Chondrocyte (in vitro differentiated cells): ENCODE data around the gene CXCL9. TPM values are rescaled to one million over a fixed set of nuclear protein-coding genes. Genes with fewer than 3 reads are reported as not detected.

ENCODE experiments used
- DNase-seq: peaks from one replicate; pipeline ENCODE4 v3.0.0; 2021; ENCODE audit warnings: mixed read lengths, low spot score
- H3K27ac Mint-ChIP-seq: one replicate; pipeline ENCODE4 v1.8.0; 2021; ENCODE audit warnings: mild to moderate bottlenecking, moderate library complexity, mixed read lengths; ENCODE audit not compliant: unreplicated experiment
- H3K27me3 Mint-ChIP-seq: 2 replicates; pipeline ENCODE4 v1.8.0; 2021; ENCODE audit warnings: low read depth, mixed read lengths
- H3K36me3 Mint-ChIP-seq: 2 replicates; pipeline ENCODE4 v1.8.0; 2021; ENCODE audit warnings: low read depth, mixed read lengths
- H3K4me1 Mint-ChIP-seq: 2 replicates; pipeline ENCODE4 v1.8.0; 2021; ENCODE audit warnings: low read depth, mild to moderate bottlenecking, mixed read lengths
- H3K4me3 Mint-ChIP-seq: one replicate; pipeline ENCODE4 v1.8.0; 2021; ENCODE audit warnings: mild to moderate bottlenecking, moderate library complexity, mixed read lengths; ENCODE audit not compliant: unreplicated experiment
- H3K9me3 Mint-ChIP-seq: 2 replicates; pipeline ENCODE4 v1.8.0; 2021; ENCODE audit warnings: low read depth, mixed read lengths
- total RNA-seq: library from RNA; stranded (reverse); gene quantifications from 3 replicates; pipeline ENCODE4 v1.2.1, GENCODE V29; 2021
- TF ChIP-seq, protein P1 (sequence below): fragments of 200-600 bp; sonication (generic); IDR thresholded peaks from 2 replicates; pipeline ENCODE4 v1.5.0; 2021; ENCODE audit warnings: antibody characterized with exemption, mild to moderate bottlenecking, moderate library complexity

Gene CXCL9
- total RNA-seq, 1 donor from 2014 or later, result not detected

DNA sequence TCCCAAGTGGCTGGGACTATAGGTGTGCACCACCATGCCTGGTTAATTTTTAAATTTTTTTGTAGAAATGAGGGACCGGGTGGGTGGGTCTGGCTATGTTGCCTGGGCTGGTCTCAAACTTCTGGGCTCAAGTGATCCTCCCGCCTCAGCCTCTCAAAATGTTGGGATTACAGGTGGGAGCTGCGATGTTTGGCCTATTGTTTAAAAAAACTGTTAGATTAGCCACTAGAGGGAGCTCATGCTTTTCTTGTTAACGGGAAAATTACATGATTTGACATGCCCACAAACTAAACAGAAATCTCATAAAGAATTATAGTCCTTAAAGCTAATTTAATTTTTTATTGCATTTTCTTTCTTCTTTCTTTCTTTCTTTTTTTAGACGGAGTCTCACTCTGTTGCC is 11.6 kb downstream of the CXCL9 start:
- Mint-ChIP-seq H3K27me3 (peaks cover 10% of the 10 kb centered on the region), H3K36me3 (no peaks in the 10 kb centered on the region), H3K4me3 (no peak overlapping the region), H3K9me3 (no peaks in the 10 kb centered on the region), H3K4me1 (peaks cover 3% of the 10 kb centered on the region), H3K27ac (peak overlapping the region; percentile 20)
- TF ChIP-seq, protein P1, sequence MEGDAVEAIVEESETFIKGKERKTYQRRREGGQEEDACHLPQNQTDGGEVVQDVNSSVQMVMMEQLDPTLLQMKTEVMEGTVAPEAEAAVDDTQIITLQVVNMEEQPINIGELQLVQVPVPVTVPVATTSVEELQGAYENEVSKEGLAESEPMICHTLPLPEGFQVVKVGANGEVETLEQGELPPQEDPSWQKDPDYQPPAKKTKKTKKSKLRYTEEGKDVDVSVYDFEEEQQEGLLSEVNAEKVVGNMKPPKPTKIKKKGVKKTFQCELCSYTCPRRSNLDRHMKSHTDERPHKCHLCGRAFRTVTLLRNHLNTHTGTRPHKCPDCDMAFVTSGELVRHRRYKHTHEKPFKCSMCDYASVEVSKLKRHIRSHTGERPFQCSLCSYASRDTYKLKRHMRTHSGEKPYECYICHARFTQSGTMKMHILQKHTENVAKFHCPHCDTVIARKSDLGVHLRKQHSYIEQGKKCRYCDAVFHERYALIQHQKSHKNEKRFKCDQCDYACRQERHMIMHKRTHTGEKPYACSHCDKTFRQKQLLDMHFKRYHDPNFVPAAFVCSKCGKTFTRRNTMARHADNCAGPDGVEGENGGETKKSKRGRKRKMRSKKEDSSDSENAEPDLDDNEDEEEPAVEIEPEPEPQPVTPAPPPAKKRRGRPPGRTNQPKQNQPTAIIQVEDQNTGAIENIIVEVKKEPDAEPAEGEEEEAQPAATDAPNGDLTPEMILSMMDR, result peak; percentile 91
- DNase-seq, result no peak

DNA sequence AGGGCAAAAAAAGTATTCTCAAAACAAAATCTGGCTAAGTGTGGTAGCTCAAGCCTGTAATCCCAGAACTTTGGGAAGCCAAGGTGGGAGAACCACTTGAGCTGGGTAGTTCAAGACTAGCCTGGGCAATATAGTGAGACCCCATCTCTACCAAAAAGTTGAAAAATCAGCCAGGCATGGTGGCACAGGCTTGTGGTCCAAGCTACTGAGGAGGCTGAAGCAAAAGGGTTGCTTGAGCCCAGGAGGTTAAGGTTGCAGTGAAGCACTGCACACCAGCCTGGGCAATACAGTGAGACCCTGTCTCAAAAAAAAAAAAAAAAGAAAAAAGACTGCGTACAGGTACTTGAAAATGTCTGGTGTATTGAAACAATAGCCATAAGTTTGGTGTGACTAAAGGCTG is 14.8 kb downstream of the CXCL9 start:
- H3K36me3 Mint-ChIP-seq, result peaks cover 1% of the 10 kb centered on the region
- no peak for DNase-seq
- TF ChIP-seq, protein P1, result no peak
- H3K4me3 Mint-ChIP-seq, result no peak overlapping the region
- peaks cover 4% of the 10 kb centered on the region for H3K9me3 Mint-ChIP-seq
- H3K27ac Mint-ChIP-seq, result no peak overlapping the region
- peaks cover 10% of the 10 kb centered on the region for H3K27me3 Mint-ChIP-seq
- H3K4me1 Mint-ChIP-seq, result peaks cover 25% of the 10 kb centered on the region

DNA sequence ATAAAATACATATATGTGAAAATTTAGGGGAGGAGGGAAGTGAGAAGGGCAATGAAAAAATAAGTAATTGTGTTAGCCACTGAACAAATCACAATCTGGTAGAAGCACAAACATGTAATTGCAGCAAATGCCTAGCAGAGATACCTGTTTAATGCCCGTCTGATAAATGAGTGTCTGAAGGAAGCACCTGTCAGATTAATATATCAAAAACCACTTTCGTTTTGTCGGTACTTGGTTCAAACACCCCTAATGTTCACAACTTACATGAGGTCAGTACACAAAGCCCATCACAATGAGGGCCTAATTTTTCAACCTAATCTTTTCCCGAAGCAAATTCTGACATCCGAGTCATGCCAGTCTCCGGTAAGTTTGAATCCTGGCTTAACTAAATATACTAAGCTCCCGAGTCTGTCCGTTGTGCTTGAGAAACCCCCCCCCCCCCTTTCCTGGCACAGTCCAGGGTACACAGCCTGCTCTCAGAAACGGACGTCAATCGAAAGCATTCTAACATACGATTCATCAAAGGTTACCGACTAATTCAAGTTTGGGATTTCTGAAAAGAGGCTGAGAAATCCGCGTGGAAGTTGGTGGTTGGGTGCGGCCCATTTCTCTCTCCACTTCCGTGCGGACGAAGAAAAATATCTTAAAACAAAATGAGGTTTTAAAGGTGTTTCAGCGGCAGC is 17.3 kb downstream of the CXCL9 start:
- Mint-ChIP-seq H3K36me3 (peaks cover 1% of the 10 kb centered on the region), H3K4me3 (peak overlapping the region; percentile 90), H3K4me1 (peaks cover 30% of the 10 kb centered on the region), H3K9me3 (peaks cover 4% of the 10 kb centered on the region), H3K27me3 (peaks cover 8% of the 10 kb centered on the region), H3K27ac (peak overlapping the region; percentile 88)
- TF ChIP-seq, protein P1, result no peak
- DNase-seq, result no peak

DNA sequence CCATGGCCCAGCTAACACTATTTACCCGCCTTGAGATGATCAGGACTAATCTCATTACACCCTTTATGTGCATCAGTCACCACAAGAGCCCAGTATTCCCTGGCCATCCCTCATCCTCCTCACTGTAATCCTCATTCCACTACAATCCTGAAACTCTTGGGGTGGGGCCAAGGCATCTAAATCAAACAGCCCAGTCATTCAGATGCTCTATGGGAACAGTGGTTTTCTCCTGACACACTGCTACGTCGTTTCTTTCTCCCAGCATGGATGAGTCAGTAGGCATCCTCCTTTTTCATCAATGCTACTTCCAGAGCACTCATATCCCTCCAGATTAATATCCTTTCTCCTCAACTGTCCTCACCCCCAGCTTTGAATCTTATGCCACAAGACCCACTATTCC is 22.2 kb downstream of the CXCL9 start:
- H3K27ac Mint-ChIP-seq, result no peak overlapping the region
- H3K4me3 Mint-ChIP-seq, result no peak overlapping the region
- peaks cover 26% of the 10 kb centered on the region for H3K4me1 Mint-ChIP-seq
- peaks cover 4% of the 10 kb centered on the region for H3K9me3 Mint-ChIP-seq
- TF ChIP-seq, protein P1, result no peak
- DNase-seq, result no peak
- H3K36me3 Mint-ChIP-seq, result peaks cover 9% of the 10 kb centered on the region
- H3K27me3 Mint-ChIP-seq, result no peaks in the 10 kb centered on the region

GRCh38 chr4:75980576-75980975 is 26.7 kb downstream of the CXCL9 start:
- H3K9me3 Mint-ChIP-seq, result peaks cover 4% of the 10 kb centered on the region
- DNase-seq, result no peak
- no peak overlapping the region for H3K4me3 Mint-ChIP-seq
- H3K27me3 Mint-ChIP-seq, result no peaks in the 10 kb centered on the region
- H3K27ac Mint-ChIP-seq, result no peak overlapping the region
- TF ChIP-seq, protein P1, result no peak
- H3K36me3 Mint-ChIP-seq, result peaks cover 26% of the 10 kb centered on the region
- H3K4me1 Mint-ChIP-seq, result no peaks in the 10 kb centered on the region
